ENCODE data around the gene DAGLB. TPM values are rescaled to one million over a fixed set of nuclear protein-coding genes. Genes with fewer than 3 reads are reported as not detected.

The DAGLB gene
- total and polyA plus RNA-seq, 3 donors from 2014 or later = 14.3 to 29.6 (median 18.9) TPM

DNA sequence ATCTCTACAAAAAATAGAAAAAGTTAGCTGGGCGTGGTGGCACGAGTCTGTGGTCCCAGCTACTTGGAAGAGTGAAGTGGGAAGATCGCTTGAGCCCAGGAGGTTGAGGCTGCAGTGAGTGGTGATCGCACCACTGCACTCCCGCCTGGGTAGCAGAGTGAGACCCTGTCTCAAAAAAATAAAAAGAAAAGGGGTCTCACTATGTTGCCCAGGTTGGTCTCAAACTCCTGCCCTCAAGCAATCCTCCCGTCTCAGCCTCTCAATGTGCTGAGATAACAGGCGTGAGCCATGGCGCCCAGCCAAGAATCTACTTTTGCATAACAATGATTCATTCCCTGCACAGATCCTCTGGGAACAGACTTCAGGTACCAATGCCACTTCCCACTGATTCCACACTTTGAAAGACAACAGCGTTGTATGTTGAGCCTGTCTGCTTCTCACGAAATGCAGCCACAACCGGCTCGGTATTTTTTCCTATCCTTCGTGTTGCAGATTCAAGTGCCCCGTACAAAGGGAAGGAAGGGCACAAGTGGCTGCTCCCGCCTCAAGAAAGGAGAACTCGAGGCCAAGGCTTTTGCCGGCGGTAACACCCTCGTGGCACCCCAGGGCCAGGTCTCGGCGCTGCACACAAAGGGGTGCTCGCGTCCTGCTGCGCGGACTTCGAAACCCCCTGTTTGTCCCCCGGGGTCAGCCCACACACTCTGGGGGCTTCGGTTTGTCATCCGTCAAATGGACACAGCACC, 745 bp downstream of the DAGLB start:
- no peaks in the 10 kb centered on the region for H3K9me3 ChIP-seq
- H3K27me3 ChIP-seq = no peaks in the 10 kb centered on the region
- peak overlapping the region; percentile 74 to 89 for H3K27ac ChIP-seq
- 11 to 13% methylated on average over 25 to 28 of the region's 29 CpGs for WGBS, 2 donors
- TF ChIP-seq, protein P1, sequence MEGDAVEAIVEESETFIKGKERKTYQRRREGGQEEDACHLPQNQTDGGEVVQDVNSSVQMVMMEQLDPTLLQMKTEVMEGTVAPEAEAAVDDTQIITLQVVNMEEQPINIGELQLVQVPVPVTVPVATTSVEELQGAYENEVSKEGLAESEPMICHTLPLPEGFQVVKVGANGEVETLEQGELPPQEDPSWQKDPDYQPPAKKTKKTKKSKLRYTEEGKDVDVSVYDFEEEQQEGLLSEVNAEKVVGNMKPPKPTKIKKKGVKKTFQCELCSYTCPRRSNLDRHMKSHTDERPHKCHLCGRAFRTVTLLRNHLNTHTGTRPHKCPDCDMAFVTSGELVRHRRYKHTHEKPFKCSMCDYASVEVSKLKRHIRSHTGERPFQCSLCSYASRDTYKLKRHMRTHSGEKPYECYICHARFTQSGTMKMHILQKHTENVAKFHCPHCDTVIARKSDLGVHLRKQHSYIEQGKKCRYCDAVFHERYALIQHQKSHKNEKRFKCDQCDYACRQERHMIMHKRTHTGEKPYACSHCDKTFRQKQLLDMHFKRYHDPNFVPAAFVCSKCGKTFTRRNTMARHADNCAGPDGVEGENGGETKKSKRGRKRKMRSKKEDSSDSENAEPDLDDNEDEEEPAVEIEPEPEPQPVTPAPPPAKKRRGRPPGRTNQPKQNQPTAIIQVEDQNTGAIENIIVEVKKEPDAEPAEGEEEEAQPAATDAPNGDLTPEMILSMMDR (IDR thresholded peaks at IDR 0.05) = no peak
- no peak for TF ChIP-seq POLR2A (IDR thresholded peaks at IDR 0.05)
- intact Hi-C loops (cut with DNase I; ENCODE audit: low total_unique reads) = no loop called here
- peaks cover 13% of the 10 kb centered on the region for H3K4me1 ChIP-seq
- peak overlapping the region; percentile 80 to 83 for H3K4me3 ChIP-seq
- H3K36me3 ChIP-seq (ENCODE audit: low read depth, missing control alignments) = no peaks in the 10 kb centered on the region
- peak; percentile 80 for DNase-seq

DNA sequence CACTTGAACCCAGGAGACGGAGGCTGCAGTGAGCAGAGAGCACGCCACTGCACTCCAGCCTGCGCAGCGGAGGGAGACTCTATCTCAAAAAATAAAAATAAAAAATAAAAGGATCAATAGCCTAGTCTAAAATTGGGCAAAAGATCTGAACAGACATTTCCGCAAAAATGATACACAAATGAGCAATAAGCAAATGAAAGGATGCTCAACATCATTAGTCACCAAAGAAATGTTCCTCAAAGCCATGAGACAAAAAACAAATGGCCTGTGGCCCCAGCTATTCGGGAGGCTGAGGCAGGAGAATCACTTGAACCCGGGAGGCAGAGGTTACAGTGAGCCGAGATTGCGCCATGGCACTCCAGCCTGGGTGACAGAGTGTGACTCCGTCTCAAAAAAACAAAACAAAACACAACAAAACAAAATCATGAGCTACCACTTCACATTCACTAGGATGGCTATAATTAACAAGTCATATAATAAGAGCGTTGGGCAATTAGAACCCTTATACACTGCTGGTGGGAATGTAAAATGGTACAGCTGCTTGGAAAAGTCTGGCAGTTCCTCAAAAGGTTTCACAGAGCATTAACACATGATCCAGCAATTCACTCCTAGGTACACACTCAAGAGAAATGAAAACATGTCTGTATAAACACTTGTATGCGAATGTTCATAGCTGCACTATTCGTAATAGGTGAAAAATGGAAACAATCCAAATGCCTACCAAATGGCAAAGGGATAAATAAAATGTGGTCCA, 3.1 kb downstream of the DAGLB start:
- TF ChIP-seq, protein P1 (IDR thresholded peaks at IDR 0.05) = no peak
- TF ChIP-seq POLR2A (IDR thresholded peaks at IDR 0.05) = no peak
- intact Hi-C loops (cut with DNase I; ENCODE audit: low total_unique reads) = no loop called here
- H3K9me3 ChIP-seq = no peaks in the 10 kb centered on the region
- H3K27me3 ChIP-seq = no peaks in the 10 kb centered on the region
- no peak for DNase-seq
- H3K36me3 ChIP-seq (ENCODE audit: low read depth, missing control alignments) = no peaks in the 10 kb centered on the region
- peaks cover 13% of the 10 kb centered on the region for H3K4me1 ChIP-seq
- no peak overlapping the region for H3K4me3 ChIP-seq
- H3K27ac ChIP-seq = no peak overlapping the region
- 96 to 97% methylated on average over 13 of the region's 13 CpGs for WGBS, 2 donors

DNA sequence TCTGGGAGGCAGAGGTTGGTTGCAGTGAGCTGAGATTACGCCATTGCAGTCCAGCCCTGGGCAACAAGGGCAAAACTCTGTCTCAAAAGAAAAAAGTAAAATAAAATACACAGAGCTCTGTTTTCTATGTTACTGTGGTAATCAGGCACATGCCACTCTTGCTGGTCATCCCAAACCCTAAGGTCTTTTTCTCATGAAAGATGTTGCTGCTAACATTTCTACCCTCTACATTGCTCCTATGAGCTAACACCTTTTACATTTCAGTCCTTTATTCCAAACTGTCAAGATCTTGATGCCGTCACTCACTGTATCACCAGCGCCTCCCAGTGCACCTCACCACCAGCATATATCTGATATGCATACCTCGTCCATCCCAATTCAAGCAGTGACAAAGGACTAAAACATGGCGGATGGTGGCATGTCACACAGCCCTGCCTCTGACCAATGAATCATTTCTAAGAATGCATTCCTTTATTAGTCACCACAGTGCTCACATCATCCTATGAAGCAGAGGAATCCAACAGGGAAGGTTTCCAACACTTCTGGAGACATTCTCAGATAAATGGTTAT, 4.3 kb downstream of the DAGLB start:
- intact Hi-C loops (cut with DNase I; ENCODE audit: low total_unique reads) = no loop called here
- H3K27ac ChIP-seq = no peak overlapping the region
- TF ChIP-seq, protein P1 (IDR thresholded peaks at IDR 0.05) = no peak
- TF ChIP-seq POLR2A (IDR thresholded peaks at IDR 0.05) = no peak
- no peaks in the 10 kb centered on the region for H3K9me3 ChIP-seq
- no peaks in the 10 kb centered on the region for H3K27me3 ChIP-seq
- peaks cover 8% of the 10 kb centered on the region for H3K4me1 ChIP-seq
- H3K4me3 ChIP-seq = no peak overlapping the region
- no peak for DNase-seq
- WGBS, 2 donors = 92 to 96% methylated on average over 5 of the region's 5 CpGs
- H3K36me3 ChIP-seq (ENCODE audit: low read depth, missing control alignments) = no peaks in the 10 kb centered on the region

DNA sequence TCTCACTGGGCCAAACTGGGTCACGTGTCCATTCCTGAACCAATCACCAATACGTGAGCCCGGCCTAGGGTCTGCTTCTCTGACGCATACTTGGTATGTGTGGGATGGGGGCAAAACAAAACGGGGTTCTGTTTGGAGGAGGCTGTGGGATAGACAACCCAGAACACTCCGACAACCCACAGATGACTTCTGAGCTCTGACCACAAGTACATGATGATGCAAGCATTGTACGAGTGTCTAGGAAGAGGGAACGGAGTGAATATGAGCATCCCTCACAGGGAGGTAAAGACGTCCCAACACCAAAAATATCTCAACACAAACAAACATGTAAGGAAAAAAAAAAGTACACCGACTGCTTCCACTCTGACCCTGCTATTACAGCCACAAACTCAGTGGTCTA, 5.6 kb downstream of the DAGLB start:
- no peak overlapping the region for H3K27ac ChIP-seq

More for the DNA sequence above, 5.6 kb downstream of the DAGLB start:
- no peak for TF ChIP-seq POLR2A (IDR thresholded peaks at IDR 0.05)
- TF ChIP-seq, protein P1 (IDR thresholded peaks at IDR 0.05) = no peak
- H3K27me3 ChIP-seq = no peaks in the 10 kb centered on the region
- intact Hi-C loops (cut with DNase I; ENCODE audit: low total_unique reads) = no loop called here
- peak; percentile 48 for DNase-seq
- peak overlapping the region in 1 of 2 donors; percentile 9 for H3K4me3 ChIP-seq
- H3K36me3 ChIP-seq (ENCODE audit: low read depth, missing control alignments) = no peaks in the 10 kb centered on the region
- 52 to 61% methylated on average over 10 of the region's 10 CpGs for WGBS, 2 donors
- peaks cover 6% of the 10 kb centered on the region for H3K4me1 ChIP-seq
- H3K9me3 ChIP-seq = no peaks in the 10 kb centered on the region

Data from testis (tissue), 3 donors.